Measurements from ENCODE around the gene YBX1. TPM values are rescaled to one million over a fixed set of nuclear protein-coding genes. Genes with fewer than 3 reads are reported as not detected.

Gene YBX1
- total RNA-seq, 6 donors from 2014 or later = 309 to 564 (median 516) TPM

GRCh38 chr1:42689912-42690311, 7.7 kb downstream of the YBX1 start:
- Histone ChIP-seq H3K36me3 (peaks cover 0 to 15% (median 0%) of the 10 kb centered on the region in 4 donors), H3K4me3 (no peak overlapping the region), H3K9me3 (no peaks in the 10 kb centered on the region), H3K27ac (no peak overlapping the region), H3K27me3 (no peaks in the 10 kb centered on the region), H3K4me1 (peaks cover 61 to 86% (median 65%) of the 10 kb centered on the region in 4 donors)
- DNase-seq = no peak
- no peak for ATAC-seq (ENCODE audit: low FRiP score in 2 of 2)
- 60 to 73% methylated on average over 3 of the region's 3 CpGs for WGBS, 2 donors
- TF ChIP-seq EP300 (IDR thresholded peaks at IDR 0.05) = no peak
- TF ChIP-seq POLR2AphosphoS5 (IDR thresholded peaks at IDR 0.05) = no peak
- TF ChIP-seq, protein P1, sequence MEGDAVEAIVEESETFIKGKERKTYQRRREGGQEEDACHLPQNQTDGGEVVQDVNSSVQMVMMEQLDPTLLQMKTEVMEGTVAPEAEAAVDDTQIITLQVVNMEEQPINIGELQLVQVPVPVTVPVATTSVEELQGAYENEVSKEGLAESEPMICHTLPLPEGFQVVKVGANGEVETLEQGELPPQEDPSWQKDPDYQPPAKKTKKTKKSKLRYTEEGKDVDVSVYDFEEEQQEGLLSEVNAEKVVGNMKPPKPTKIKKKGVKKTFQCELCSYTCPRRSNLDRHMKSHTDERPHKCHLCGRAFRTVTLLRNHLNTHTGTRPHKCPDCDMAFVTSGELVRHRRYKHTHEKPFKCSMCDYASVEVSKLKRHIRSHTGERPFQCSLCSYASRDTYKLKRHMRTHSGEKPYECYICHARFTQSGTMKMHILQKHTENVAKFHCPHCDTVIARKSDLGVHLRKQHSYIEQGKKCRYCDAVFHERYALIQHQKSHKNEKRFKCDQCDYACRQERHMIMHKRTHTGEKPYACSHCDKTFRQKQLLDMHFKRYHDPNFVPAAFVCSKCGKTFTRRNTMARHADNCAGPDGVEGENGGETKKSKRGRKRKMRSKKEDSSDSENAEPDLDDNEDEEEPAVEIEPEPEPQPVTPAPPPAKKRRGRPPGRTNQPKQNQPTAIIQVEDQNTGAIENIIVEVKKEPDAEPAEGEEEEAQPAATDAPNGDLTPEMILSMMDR (IDR thresholded peaks at IDR 0.05) = no peak
- no peak for TF ChIP-seq POLR2A (IDR thresholded peaks at IDR 0.05)

DNA sequence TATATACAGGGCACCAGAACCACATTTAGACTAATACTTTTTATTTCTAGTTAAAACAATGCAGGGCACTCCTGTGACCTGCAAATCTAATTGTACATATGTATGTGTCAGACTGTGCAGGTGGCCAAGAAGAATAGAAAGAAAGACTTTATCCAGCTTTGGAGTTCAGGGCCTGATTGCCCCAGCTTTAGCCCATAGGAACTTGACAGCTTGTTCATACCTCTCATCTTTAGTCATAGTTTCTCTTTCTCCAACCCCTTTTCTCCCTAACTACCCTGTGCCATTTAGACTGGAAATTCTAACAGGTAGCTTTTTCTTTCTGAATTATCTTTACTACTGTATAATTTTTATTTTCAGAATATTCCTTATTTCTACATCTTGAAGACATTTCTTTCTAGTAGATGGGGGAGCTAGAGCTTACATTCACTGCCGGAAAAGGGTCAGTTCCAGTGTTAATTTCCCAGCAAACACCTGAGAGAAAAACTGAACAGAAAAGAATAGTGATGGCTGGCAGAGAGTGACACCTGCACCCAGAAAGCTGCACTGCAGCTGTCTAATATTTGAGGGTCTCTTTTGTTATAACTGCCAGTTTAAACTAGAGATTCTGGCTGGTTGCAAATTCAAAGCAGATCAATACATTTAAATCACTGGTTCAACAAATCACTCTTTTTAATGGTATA, 8.4 kb downstream of the YBX1 start:
- H3K9me3 ChIP-seq = no peaks in the 10 kb centered on the region
- ATAC-seq (ENCODE audit: low FRiP score in 2 of 2) (no peak), DNase-seq (no peak)
- H3K27me3 ChIP-seq = no peaks in the 10 kb centered on the region
- 87 to 88% methylated on average over 1 of the region's 1 CpG for WGBS, 2 donors
- H3K4me1 ChIP-seq = peaks cover 54 to 79% (median 58%) of the 10 kb centered on the region in 4 donors
- no peak overlapping the region for H3K27ac ChIP-seq
- no peak overlapping the region for H3K4me3 ChIP-seq
- TF ChIP-seq EP300 (IDR thresholded peaks at IDR 0.05) (no peak), POLR2AphosphoS5 (IDR thresholded peaks at IDR 0.05) (no peak), POLR2A (IDR thresholded peaks at IDR 0.05) (no peak)
- TF ChIP-seq, protein P1 (IDR thresholded peaks at IDR 0.05) = peak in 2 of 6 experiments; percentile 4 to 8
- H3K36me3 ChIP-seq = peaks cover 0 to 19% (median under 1%) of the 10 kb centered on the region in 4 donors

DNA sequence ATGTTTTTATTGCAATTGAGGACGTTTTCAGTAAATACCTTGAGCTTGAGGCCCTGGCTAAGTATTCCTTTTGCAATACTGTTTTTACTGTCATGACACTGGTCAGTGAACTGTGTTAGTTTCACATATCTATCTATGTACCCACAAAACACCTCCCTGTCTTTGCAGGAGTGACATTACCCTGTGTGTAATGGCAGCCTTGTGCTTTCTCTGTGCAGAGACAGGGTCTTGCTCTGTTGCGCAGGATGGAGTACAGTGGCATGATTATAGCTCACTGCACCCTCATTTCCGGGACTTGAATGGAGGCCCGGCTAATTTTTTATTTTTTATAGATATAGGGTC, 8.9 kb downstream of the YBX1 start:
- Histone ChIP-seq H3K36me3 (peaks cover 0 to 24% (median 3%) of the 10 kb centered on the region in 4 donors), H3K4me1 (peaks cover 50 to 74% (median 53%) of the 10 kb centered on the region in 4 donors), H3K27ac (no peak overlapping the region), H3K27me3 (no peaks in the 10 kb centered on the region), H3K9me3 (no peaks in the 10 kb centered on the region), H3K4me3 (no peak overlapping the region)
- WGBS, 2 donors = 73 to 81% methylated on average over 4 of the region's 4 CpGs
- DNase-seq (no peak), ATAC-seq (ENCODE audit: low FRiP score in 2 of 2) (no peak)
- TF ChIP-seq EP300 (IDR thresholded peaks at IDR 0.05) (no peak), POLR2AphosphoS5 (IDR thresholded peaks at IDR 0.05) (no peak), POLR2A (IDR thresholded peaks at IDR 0.05) (no peak)
- TF ChIP-seq, protein P1 (IDR thresholded peaks at IDR 0.05) = no peak

DNA sequence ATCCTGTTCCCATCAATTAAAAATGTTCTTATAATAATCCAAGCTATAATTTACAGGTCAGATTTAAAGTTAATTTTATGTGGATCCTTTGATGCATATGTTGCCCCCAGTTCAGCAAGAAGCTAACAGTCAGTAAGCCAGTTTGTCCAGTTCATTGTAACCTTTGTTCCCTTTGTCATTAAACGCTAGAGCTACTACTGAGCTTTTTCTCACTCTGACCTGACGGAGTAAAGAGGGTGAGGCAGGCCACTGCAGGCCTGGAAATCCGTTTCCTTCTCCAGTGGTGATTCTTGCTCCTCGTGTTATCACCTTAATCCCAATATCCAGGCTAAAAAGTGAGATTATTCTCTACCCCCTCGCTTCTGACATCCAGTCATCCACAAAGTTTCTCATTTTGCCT, 10.2 kb downstream of the YBX1 start:
- DNase-seq (no peak), ATAC-seq (ENCODE audit: low FRiP score in 2 of 2) (no peak)
- Histone ChIP-seq H3K9me3 (no peaks in the 10 kb centered on the region), H3K27me3 (no peaks in the 10 kb centered on the region), H3K4me3 (no peak overlapping the region), H3K27ac (peak overlapping the region in 2 of 4 donors; percentile 0 to 42), H3K36me3 (peaks cover 3 to 37% (median 15%) of the 10 kb centered on the region in 4 donors), H3K4me1 (peaks cover 37 to 61% (median 42%) of the 10 kb centered on the region in 4 donors)
- TF ChIP-seq EP300 (IDR thresholded peaks at IDR 0.05) (no peak), POLR2A (IDR thresholded peaks at IDR 0.05) (no peak), POLR2AphosphoS5 (IDR thresholded peaks at IDR 0.05) (no peak)
- TF ChIP-seq, protein P1 (IDR thresholded peaks at IDR 0.05) = no peak
- 37 to 79% methylated on average over 5 of the region's 5 CpGs for WGBS, 2 donors

GRCh38 chr1:42692911-42693310, 10.7 kb downstream of the YBX1 start:
- Histone ChIP-seq H3K4me1 (peaks cover 35 to 56% (median 42%) of the 10 kb centered on the region in 4 donors), H3K27ac (peak overlapping the region in 1 of 4 donors; percentile 42), H3K9me3 (no peaks in the 10 kb centered on the region), H3K27me3 (no peaks in the 10 kb centered on the region), H3K36me3 (peaks cover 8 to 42% (median 19%) of the 10 kb centered on the region in 4 donors), H3K4me3 (no peak overlapping the region)
- 67 to 82% methylated on average over 2 of the region's 2 CpGs for WGBS, 2 donors
- ATAC-seq (ENCODE audit: low FRiP score in 2 of 2) (peak in 1 of 2 donors; percentile 49), DNase-seq (no peak)
- TF ChIP-seq EP300 (IDR thresholded peaks at IDR 0.05) = no peak

Measured in upper lobe of left lung (tissue), 6 donors.